Sigmoid colon (tissue), 3 donors: Measurements from ENCODE around the gene RPS18.

ENCODE experiments used
- POLR2A ChIP-seq, 2 donors: fragments of 450-650 bp; IDR thresholded peaks; one replicate each; pipeline ENCODE4 v1.6.1; 2016; ENCODE audit warnings: antibody characterized with exemption in 2 of 2, mild to moderate bottlenecking in 2 of 2, moderate library complexity in 2 of 2
- TF ChIP-seq, protein P1 (sequence below), 4 experiments: fragments of 450-650 bp in 3 of 4; fragments of 200-600 bp in 1 of 4; IDR thresholded peaks; one replicate each; pipeline ENCODE4 v1.5.1; 2016 to 2019; ENCODE audit warnings: antibody characterized with exemption in 4 of 4, mild to moderate bottlenecking in 3 of 4, moderate library complexity in 2 of 4

DNA sequence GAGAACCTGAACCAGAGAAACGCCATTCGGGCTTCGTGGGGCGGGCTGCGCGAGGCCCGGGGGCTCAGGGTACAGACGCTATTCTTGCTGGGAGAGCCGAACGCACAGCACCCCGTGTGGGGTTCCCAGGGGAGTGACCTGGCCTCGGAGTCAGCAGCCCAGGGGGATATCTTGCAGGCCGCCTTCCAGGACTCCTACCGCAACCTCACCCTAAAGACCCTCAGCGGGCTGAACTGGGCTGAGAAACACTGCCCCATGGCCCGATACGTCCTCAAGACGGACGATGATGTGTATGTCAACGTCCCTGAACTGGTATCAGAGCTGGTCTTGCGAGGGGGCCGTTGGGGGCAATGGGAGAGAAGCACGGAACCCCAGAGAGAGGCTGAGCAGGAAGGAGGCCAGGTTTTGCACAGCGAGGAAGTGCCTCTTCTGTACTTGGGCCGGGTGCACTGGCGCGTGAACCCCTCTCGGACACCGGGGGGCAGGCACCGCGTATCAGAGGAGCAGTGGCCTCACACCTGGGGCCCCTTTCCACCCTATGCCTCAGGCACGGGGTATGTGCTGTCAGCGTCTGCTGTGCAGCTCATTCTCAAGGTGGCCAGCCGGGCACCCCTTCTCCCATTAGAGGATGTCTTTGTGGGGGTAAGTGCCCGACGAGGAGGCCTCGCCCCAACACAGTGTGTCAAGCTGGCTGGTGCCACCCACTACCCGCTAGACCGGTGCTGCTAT, 6.0 kb downstream of the RPS18 start:
- TF ChIP-seq, protein P1, sequence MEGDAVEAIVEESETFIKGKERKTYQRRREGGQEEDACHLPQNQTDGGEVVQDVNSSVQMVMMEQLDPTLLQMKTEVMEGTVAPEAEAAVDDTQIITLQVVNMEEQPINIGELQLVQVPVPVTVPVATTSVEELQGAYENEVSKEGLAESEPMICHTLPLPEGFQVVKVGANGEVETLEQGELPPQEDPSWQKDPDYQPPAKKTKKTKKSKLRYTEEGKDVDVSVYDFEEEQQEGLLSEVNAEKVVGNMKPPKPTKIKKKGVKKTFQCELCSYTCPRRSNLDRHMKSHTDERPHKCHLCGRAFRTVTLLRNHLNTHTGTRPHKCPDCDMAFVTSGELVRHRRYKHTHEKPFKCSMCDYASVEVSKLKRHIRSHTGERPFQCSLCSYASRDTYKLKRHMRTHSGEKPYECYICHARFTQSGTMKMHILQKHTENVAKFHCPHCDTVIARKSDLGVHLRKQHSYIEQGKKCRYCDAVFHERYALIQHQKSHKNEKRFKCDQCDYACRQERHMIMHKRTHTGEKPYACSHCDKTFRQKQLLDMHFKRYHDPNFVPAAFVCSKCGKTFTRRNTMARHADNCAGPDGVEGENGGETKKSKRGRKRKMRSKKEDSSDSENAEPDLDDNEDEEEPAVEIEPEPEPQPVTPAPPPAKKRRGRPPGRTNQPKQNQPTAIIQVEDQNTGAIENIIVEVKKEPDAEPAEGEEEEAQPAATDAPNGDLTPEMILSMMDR (IDR thresholded peaks at IDR 0.05): no peak
- no peak for TF ChIP-seq POLR2A (IDR thresholded peaks at IDR 0.05)
